GM19463 (cell line): ENCODE data around the gene MRPS23.

Experiments used
- ATAC-seq: cut with Tn5 transposase; IDR thresholded peaks from one replicate; pipeline ENCODE4 v1.9.1; 2021; ENCODE audit warnings: mild to moderate bottlenecking, moderate library complexity; ENCODE audit not compliant: unreplicated experiment

Gene MRPS23

GRCh38 chr17:57838857-57839570 is 10.8 kb downstream of the MRPS23 start:
- no peak for ATAC-seq

- ATAC-seq = no peak
Measured at GRCh38 chr17:57838453-57838852, 11.4 kb downstream of the MRPS23 start.

- ATAC-seq = no peak
Measured at GRCh38 chr17:57835333-57835900, 14.4 kb downstream of the MRPS23 start.

GRCh38 chr17:57834146-57834741 is 15.6 kb downstream of the MRPS23 start:
- no peak for ATAC-seq

- ATAC-seq = no peak
Measured at GRCh38 chr17:57833179-57833939, 16.5 kb downstream of the MRPS23 start.

GRCh38 chr17:57832314-57833178 is 17.3 kb downstream of the MRPS23 start:
- no peak for ATAC-seq

- no peak for ATAC-seq
Measured at GRCh38 chr17:57830880-57831279, 19.0 kb downstream of the MRPS23 start.

- no peak for ATAC-seq
Measured at GRCh38 chr17:57823469-57824401, 26.1 kb downstream of the MRPS23 start.

GRCh38 chr17:57819867-57820266 is 30.0 kb downstream of the MRPS23 start:
- ATAC-seq = no peak

- no peak for ATAC-seq
Measured at GRCh38 chr17:57819285-57819684, 30.6 kb downstream of the MRPS23 start.

- no peak for ATAC-seq
Measured at GRCh38 chr17:57818066-57818465, 31.8 kb downstream of the MRPS23 start.

GRCh38 chr17:57817299-57817698 is 32.5 kb downstream of the MRPS23 start:
- ATAC-seq = no peak

GRCh38 chr17:57814421-57814820 is 35.4 kb downstream of the MRPS23 start:
- ATAC-seq = no peak

- ATAC-seq = no peak
Measured at GRCh38 chr17:57811638-57812280, 38.1 kb downstream of the MRPS23 start.

GRCh38 chr17:57810721-57811637 is 38.9 kb downstream of the MRPS23 start:
- ATAC-seq = no peak

GRCh38 chr17:57809879-57810278 is 40.0 kb downstream of the MRPS23 start:
- no peak for ATAC-seq

GRCh38 chr17:57808882-57809281 is 41.0 kb downstream of the MRPS23 start:
- ATAC-seq = no peak
